GM10266 (cell line): Measurements from ENCODE around the gene INIP.

Experiments used
- DNase-seq: peaks from one replicate; pipeline ENCODE4 v3.0.0; 2012; ENCODE audit errors: extremely low spot score
- CTCF ChIP-seq: IDR thresholded peaks from 2 replicates; pipeline ENCODE4 v1.5.1; 2012; ENCODE audit warnings: mild to moderate bottlenecking, low read depth; ENCODE audit not compliant: control insufficient read depth, insufficient read depth; ENCODE audit errors: missing control alignments

The INIP gene

GRCh38 chr9:112703304-112703703, 14.6 kb downstream of the INIP start:
- TF ChIP-seq CTCF, result no peak
- DNase-seq, result no peak

GRCh38 chr9:112700085-112700484, 17.8 kb downstream of the INIP start:
- DNase-seq, result no peak
- TF ChIP-seq CTCF, result no peak

GRCh38 chr9:112699230-112699629, 18.7 kb downstream of the INIP start:
- TF ChIP-seq CTCF, result no peak

GRCh38 chr9:112696461-112696860, 21.5 kb downstream of the INIP start:
- TF ChIP-seq CTCF, result no peak
- no peak for DNase-seq

More at GRCh38 chr9:112699230-112699629, 18.7 kb downstream of the INIP start:
- no peak for DNase-seq

GRCh38 chr9:112694706-112695555, 23.0 kb downstream of the INIP start:
- TF ChIP-seq CTCF, result no peak
- no peak for DNase-seq

- TF ChIP-seq CTCF, result no peak
- no peak for DNase-seq
Measured at GRCh38 chr9:112689161-112689740, 28.7 kb downstream of the INIP start.

GRCh38 chr9:112680731-112681402, 37.0 kb downstream of the INIP start:
- no peak for TF ChIP-seq CTCF
- no peak for DNase-seq
